ENCODE measurements around the gene NEUROG2.
"Not testable (repeated sequence)": the region's sequence is repeated elsewhere in the genome, so short reads cannot be mapped to it uniquely, and the experiment has no call there.

Gene NEUROG2

DNA sequence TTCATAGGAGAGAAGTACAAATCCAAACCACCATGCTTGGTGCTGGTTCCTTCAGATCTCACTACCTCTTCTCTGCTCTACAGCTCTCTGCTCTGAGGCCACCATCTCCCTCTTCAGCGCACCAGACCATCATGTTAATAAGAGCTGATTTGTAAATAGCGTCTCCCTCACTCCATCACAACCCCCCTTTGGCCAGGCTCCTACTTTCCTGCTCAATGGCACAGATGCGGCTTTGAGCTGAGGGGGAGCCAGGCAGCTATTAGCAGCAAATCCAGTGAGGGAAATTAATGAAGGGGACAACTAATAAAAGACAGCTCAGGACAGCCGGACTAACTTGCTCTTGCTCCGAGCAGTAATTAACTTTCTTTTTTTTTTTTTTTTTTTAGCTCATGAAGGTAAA is 13.1 kb downstream of the NEUROG2 start:
- TF ChIP-seq, protein P1, sequence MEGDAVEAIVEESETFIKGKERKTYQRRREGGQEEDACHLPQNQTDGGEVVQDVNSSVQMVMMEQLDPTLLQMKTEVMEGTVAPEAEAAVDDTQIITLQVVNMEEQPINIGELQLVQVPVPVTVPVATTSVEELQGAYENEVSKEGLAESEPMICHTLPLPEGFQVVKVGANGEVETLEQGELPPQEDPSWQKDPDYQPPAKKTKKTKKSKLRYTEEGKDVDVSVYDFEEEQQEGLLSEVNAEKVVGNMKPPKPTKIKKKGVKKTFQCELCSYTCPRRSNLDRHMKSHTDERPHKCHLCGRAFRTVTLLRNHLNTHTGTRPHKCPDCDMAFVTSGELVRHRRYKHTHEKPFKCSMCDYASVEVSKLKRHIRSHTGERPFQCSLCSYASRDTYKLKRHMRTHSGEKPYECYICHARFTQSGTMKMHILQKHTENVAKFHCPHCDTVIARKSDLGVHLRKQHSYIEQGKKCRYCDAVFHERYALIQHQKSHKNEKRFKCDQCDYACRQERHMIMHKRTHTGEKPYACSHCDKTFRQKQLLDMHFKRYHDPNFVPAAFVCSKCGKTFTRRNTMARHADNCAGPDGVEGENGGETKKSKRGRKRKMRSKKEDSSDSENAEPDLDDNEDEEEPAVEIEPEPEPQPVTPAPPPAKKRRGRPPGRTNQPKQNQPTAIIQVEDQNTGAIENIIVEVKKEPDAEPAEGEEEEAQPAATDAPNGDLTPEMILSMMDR (IDR thresholded peaks at IDR 0.05), result no peak
- Histone ChIP-seq H3K36me3 (no peaks in the 10 kb centered on the region), H3K27me3 (peaks cover 0 to 22% of the 10 kb centered on the region in 2 donors), H3K27ac (no peak overlapping the region), H3K4me1 (no peaks in the 10 kb centered on the region), H3K4me3 (no peak overlapping the region), H3K9me3 (no peaks in the 10 kb centered on the region)
- no peak for DNase-seq
- intact Hi-C loops (cut with DNase I; ENCODE audit: low total_unique reads), result no loop called here

DNA sequence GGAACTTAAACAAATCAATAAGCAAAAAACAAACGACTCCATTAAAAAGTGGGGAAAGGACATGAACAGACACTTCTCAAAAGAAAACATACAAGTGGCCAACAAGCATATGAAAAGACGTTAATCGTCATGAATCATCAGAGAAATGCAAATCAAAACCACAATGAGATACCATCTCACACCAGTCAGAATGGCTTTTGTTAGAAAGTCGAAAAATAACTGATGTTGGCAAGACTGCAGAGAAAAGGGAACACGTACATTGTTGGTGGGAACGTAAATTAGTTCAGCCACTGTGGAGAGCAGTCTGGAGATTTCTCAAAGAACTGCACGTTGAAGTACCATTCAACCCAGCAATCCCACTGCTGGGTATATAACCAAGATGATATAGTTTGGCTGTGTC is 23.7 kb downstream of the NEUROG2 start:
- DNase-seq, result no peak
- H3K4me1 ChIP-seq, result no peaks in the 10 kb centered on the region
- intact Hi-C loops (cut with DNase I; ENCODE audit: low total_unique reads), result no loop called here

DNA sequence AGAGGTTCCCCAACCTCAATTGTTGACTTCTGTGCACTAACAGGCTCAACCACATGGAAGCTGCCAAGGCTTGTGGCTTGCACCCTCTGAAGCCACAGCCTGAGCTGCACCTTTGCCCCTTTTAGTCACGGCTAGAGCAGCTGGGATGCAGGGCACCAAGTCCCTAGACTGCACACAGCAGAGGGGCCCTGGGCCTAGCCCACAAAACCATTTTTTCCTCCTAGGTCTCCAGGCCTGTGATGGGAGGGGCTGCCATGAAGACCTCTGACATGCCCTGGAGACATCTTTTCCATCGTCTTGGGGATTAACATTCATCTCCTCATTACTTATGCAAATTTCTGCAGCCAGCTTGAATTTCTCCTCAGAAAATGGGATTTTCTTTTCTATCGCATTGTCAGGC is 25.2 kb downstream of the NEUROG2 start:
- H3K9me3 ChIP-seq, result peaks cover 0 to 15% (median 12%) of the 10 kb centered on the region in 3 donors
- intact Hi-C loops (cut with DNase I; ENCODE audit: low total_unique reads); H3K36me3 ChIP-seq; H3K4me3 ChIP-seq; H3K27me3 ChIP-seq; H3K4me1 ChIP-seq; H3K27ac ChIP-seq; DNase-seq: not testable (repeated sequence)

More for the DNA sequence above, 23.7 kb downstream of the NEUROG2 start:
- H3K27ac ChIP-seq, result no peak overlapping the region
- no peak overlapping the region for H3K4me3 ChIP-seq
- H3K9me3 ChIP-seq, result peaks cover 0 to 15% (median 12%) of the 10 kb centered on the region in 3 donors
- H3K27me3 ChIP-seq, result no peaks in the 10 kb centered on the region
- H3K36me3 ChIP-seq, result no peaks in the 10 kb centered on the region
- TF ChIP-seq, protein P1 (IDR thresholded peaks at IDR 0.05), result no peak

DNA sequence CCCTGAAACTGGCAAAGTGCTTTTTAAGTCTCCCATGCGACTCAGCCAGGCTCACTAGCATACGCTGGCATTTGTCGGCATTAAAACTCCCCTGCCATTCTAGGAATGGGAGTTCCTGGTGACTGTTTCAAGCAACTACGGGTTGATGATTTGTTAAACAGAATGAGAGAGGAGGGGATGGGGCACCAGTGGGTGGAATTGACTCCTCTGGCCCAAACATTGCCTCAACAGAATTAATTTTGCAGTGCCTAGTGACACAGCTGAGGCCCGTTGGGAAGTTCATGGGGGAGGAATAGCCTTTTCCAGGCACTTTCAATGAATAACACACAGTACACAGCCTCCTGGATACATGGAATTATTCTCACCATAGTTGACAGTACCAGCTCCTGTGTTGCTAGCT is 30.1 kb downstream of the NEUROG2 start:
- intact Hi-C loops (cut with DNase I; ENCODE audit: low total_unique reads), result no loop called here
- Histone ChIP-seq H3K4me1 (no peaks in the 10 kb centered on the region), H3K4me3 (no peak overlapping the region), H3K27ac (no peak overlapping the region), H3K27me3 (no peaks in the 10 kb centered on the region), H3K9me3 (peaks cover 0 to 20% (median 11%) of the 10 kb centered on the region in 3 donors), H3K36me3 (no peaks in the 10 kb centered on the region)
- no peak for DNase-seq
- TF ChIP-seq, protein P1 (IDR thresholded peaks at IDR 0.05), result no peak

DNA sequence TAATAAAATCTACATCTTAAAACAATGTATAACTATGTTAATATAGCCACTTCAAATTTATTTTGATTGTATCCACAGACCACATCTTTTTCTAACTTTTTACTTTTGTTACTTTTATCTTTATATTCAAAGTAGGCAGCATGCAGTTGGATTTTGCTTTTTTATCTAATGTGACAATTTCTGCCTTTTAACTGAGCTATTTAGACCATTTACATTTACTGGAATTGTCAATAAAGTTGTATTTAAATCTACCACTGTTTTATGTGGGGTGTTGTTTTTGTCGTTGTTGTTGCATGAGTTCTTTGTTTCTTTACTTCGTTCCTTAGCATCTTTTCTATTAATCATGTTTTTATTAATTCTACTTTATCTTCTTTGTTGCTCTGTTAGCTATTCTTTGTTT is 42.0 kb downstream of the NEUROG2 start:
- Histone ChIP-seq H3K27me3 (no peaks in the 10 kb centered on the region), H3K27ac (no peak overlapping the region), H3K9me3 (no peaks in the 10 kb centered on the region), H3K4me3 (no peak overlapping the region), H3K4me1 (no peaks in the 10 kb centered on the region), H3K36me3 (no peaks in the 10 kb centered on the region)
- TF ChIP-seq, protein P1 (IDR thresholded peaks at IDR 0.05), result no peak
- DNase-seq, result no peak
- intact Hi-C loops (cut with DNase I; ENCODE audit: low total_unique reads), result no loop called here

DNA sequence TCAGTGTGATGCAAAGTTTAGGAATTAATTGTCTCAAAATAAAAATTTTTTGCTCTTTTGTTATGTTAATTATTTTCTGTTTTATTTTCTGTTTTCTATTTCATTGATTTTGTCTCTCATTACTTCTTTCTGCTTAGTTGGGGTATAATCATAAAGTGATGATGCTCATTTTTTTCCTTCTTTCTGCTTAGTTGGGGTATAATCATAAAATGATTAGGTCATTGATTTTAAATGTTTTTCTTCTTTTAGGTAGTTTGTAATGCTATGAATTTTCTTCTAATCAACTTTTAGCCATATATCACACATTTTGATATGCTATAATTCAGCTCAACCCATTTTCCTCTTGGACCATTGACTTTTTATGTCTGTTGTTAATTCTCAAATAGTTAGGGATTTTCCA is 43.7 kb downstream of the NEUROG2 start:
- TF ChIP-seq, protein P1 (IDR thresholded peaks at IDR 0.05), result no peak
- intact Hi-C loops (cut with DNase I; ENCODE audit: low total_unique reads), result no loop called here
- Histone ChIP-seq H3K4me3 (no peak overlapping the region), H3K4me1 (no peaks in the 10 kb centered on the region), H3K9me3 (no peaks in the 10 kb centered on the region), H3K36me3 (no peaks in the 10 kb centered on the region), H3K27ac (no peak overlapping the region), H3K27me3 (no peaks in the 10 kb centered on the region)
- no peak for DNase-seq

All from tibial artery (tissue), 4 donors.